ENCODE data around the gene RUSC1.

DNA sequence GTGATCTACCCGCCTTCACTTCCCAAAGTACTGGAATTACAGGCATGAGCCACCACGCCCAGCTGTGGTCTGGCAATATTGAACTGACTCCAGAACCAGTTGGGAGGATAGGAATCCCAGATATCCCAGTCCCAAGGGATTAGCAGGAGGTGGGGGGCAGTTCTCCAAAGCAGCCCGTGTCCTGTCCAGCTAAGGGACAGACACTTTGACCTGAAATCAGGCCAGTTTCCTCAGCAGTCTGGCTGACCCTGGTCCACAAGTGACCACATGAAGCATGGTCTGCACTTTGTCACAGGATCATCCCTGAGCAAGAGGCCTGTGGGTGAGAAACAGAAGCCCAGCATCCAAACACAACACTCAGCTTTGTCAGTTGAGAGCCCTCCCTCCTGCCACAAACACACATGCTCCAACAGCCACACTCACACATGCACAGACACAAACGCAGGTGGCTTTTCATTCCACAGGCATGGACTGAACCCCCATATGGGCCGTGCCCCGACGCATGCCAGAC, 14.8 kb upstream of the RUSC1 start:
- TF ChIP-seq, protein P1, sequence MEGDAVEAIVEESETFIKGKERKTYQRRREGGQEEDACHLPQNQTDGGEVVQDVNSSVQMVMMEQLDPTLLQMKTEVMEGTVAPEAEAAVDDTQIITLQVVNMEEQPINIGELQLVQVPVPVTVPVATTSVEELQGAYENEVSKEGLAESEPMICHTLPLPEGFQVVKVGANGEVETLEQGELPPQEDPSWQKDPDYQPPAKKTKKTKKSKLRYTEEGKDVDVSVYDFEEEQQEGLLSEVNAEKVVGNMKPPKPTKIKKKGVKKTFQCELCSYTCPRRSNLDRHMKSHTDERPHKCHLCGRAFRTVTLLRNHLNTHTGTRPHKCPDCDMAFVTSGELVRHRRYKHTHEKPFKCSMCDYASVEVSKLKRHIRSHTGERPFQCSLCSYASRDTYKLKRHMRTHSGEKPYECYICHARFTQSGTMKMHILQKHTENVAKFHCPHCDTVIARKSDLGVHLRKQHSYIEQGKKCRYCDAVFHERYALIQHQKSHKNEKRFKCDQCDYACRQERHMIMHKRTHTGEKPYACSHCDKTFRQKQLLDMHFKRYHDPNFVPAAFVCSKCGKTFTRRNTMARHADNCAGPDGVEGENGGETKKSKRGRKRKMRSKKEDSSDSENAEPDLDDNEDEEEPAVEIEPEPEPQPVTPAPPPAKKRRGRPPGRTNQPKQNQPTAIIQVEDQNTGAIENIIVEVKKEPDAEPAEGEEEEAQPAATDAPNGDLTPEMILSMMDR (conservative IDR thresholded peaks at IDR 0.05; ENCODE audit: low read depth, low read length): no peak
- no peak for TF ChIP-seq EZH2phosphoT487 (IDR thresholded peaks at IDR 0.05; ENCODE audit: borderline replicate concordance, low read length)
- TF ChIP-seq EZH2 (IDR thresholded peaks at IDR 0.05; ENCODE audit: low read length, unreplicated experiment): no peak
